ENCODE measurements around the gene KCND1. TPM values are rescaled to one million over a fixed set of nuclear protein-coding genes. Genes with fewer than 3 reads are reported as not detected.

KCND1 gene
- total and polyA plus RNA-seq, 7 experiments from 2014 or later = 0.07 to 5.8 (median 1.9) TPM; not detected in 1

- H3K9me3 Mint-ChIP-seq = peaks cover 0 to 2% (median 0%) of the 10 kb centered on the region in 11 donors
- ATAC-seq (no peak), DNase-seq (no peak)
- POLR2A ChIA-PET = interaction anchor here (0.6 kb wide), 1 partner anchor 14 kb away, joined by 3 read pairs; no protein-coding TSS in a partner anchor
- H3K27ac Mint-ChIP-seq = no peak overlapping the region
- Histone ChIP-seq H3K36me3 (ENCODE audit: control insufficient read depth in 2 of 3, insufficient read depth in 3 of 3, low read length in 3 of 3) (peaks cover 0 to 59% (median 0%) of the 10 kb centered on the region in 3 experiments), H3K27me3 (ENCODE audit: control insufficient read depth in 2 of 2, insufficient read depth in 2 of 2, low read length in 2 of 2) (no peaks in the 10 kb centered on the region), H3K9me3 (ENCODE audit: control insufficient read depth in 2 of 3, low read length in 3 of 3) (no peaks in the 10 kb centered on the region), H3K27ac (ENCODE audit: low read depth, low read length) (no peak overlapping the region), H3K4me1 (ENCODE audit: control insufficient read depth in 2 of 2, insufficient read depth in 2 of 2, low read length in 2 of 2) (no peaks in the 10 kb centered on the region), H3K4me3 (ENCODE audit: low read length) (no peak overlapping the region)
- H3K4me3 Mint-ChIP-seq = no peak overlapping the region
- H3K4me1 Mint-ChIP-seq = peaks cover 0 to 6% (median 2%) of the 10 kb centered on the region in 7 donors
- peaks cover 11 to 28% (median 22%) of the 10 kb centered on the region in 5 donors for H3K36me3 Mint-ChIP-seq
- CTCF ChIA-PET = no interaction called here
- intact Hi-C loops (cut with micrococcal nuclease) = loop anchor here in 1 of 2 donors (10.0 kb wide), 1 partner anchor 127 kb away; no protein-coding TSS in a partner anchor
- no peaks in the 10 kb centered on the region for H3K27me3 Mint-ChIP-seq
These were observed 6.6 kb upstream of the KCND1 start for GRCh38 chrX:48978226-48978625.

GRCh38 chrX:48976086-48976485, 4.4 kb upstream of the KCND1 start:
- Mint-ChIP-seq H3K27ac (peak overlapping the region in 1 of 9 donors; percentile 38), H3K4me3 (no peak overlapping the region), H3K27me3 (no peaks in the 10 kb centered on the region), H3K4me1 (peaks cover 6 to 17% (median 12%) of the 10 kb centered on the region in 7 donors), H3K36me3 (peaks cover 11 to 27% (median 22%) of the 10 kb centered on the region in 5 donors), H3K9me3 (peaks cover 0 to 5% (median 0%) of the 10 kb centered on the region in 11 donors)
- Histone ChIP-seq H3K36me3 (ENCODE audit: control insufficient read depth in 2 of 3, insufficient read depth in 3 of 3, low read length in 3 of 3) (peaks cover 0 to 41% (median 0%) of the 10 kb centered on the region in 3 experiments), H3K9me3 (ENCODE audit: control insufficient read depth in 2 of 3, low read length in 3 of 3) (no peaks in the 10 kb centered on the region), H3K4me1 (ENCODE audit: control insufficient read depth in 2 of 2, insufficient read depth in 2 of 2, low read length in 2 of 2) (peaks cover 0 to 8% of the 10 kb centered on the region in 2 donors), H3K27me3 (ENCODE audit: control insufficient read depth in 2 of 2, insufficient read depth in 2 of 2, low read length in 2 of 2) (no peaks in the 10 kb centered on the region), H3K4me3 (ENCODE audit: low read length) (no peak overlapping the region), H3K27ac (ENCODE audit: low read depth, low read length) (no peak overlapping the region)
- no peak for DNase-seq
- ChIA-PET CTCF (no interaction called here), POLR2A (interaction anchor here (0.7 kb wide), 1 partner anchor 58 kb away, joined by 3 read pairs; no protein-coding TSS in a partner anchor)
- ATAC-seq = no peak
- intact Hi-C loops (cut with micrococcal nuclease) = loop anchor here in 1 of 2 donors (10.0 kb wide), 1 partner anchor 129 kb away; no protein-coding TSS in a partner anchor

GRCh38 chrX:48975541-48975940, 3.9 kb upstream of the KCND1 start:
- peak overlapping the region in 4 of 9 donors; percentile 17 to 74 (median 44) for H3K27ac Mint-ChIP-seq
- POLR2A ChIA-PET = no interaction called here

GRCh38 chrX:48975041-48975440, 3.4 kb upstream of the KCND1 start:
- peak overlapping the region in 1 of 10 donors; percentile 9 for H3K4me3 Mint-ChIP-seq
- peaks cover 0 to 5% (median 0%) of the 10 kb centered on the region in 11 donors for H3K9me3 Mint-ChIP-seq
- H3K27ac Mint-ChIP-seq = peak overlapping the region in 2 of 9 donors; percentile 17 to 45
- intact Hi-C loops (cut with micrococcal nuclease) = loop anchor here in 1 of 2 donors (10.0 kb wide), 1 partner anchor 130 kb away; no protein-coding TSS in a partner anchor
- ATAC-seq (no peak), DNase-seq (no peak)
- H3K4me1 Mint-ChIP-seq = peaks cover 6 to 17% (median 12%) of the 10 kb centered on the region in 7 donors
- no peak overlapping the region for H3K4me3 ChIP-seq (ENCODE audit: low read length)
- H3K27me3 Mint-ChIP-seq = no peaks in the 10 kb centered on the region
- H3K4me1 ChIP-seq (ENCODE audit: control insufficient read depth in 2 of 2, insufficient read depth in 2 of 2, low read length in 2 of 2) = peaks cover 0 to 8% of the 10 kb centered on the region in 2 donors
- H3K36me3 ChIP-seq (ENCODE audit: control insufficient read depth in 2 of 3, insufficient read depth in 3 of 3, low read length in 3 of 3) = peaks cover 0 to 36% (median 0%) of the 10 kb centered on the region in 3 experiments
- H3K27me3 ChIP-seq (ENCODE audit: control insufficient read depth in 2 of 2, insufficient read depth in 2 of 2, low read length in 2 of 2) = no peaks in the 10 kb centered on the region
- peaks cover 10 to 21% (median 14%) of the 10 kb centered on the region in 5 donors for H3K36me3 Mint-ChIP-seq
- H3K27ac ChIP-seq (ENCODE audit: low read depth, low read length) = no peak overlapping the region
- ChIA-PET POLR2A (no interaction called here), CTCF (no interaction called here)
- H3K9me3 ChIP-seq (ENCODE audit: control insufficient read depth in 2 of 3, low read length in 3 of 3) = no peaks in the 10 kb centered on the region

More at GRCh38 chrX:48975541-48975940, 3.9 kb upstream of the KCND1 start:
- ATAC-seq = no peak
- no peak overlapping the region for H3K4me3 Mint-ChIP-seq
- Histone ChIP-seq H3K27me3 (ENCODE audit: control insufficient read depth in 2 of 2, insufficient read depth in 2 of 2, low read length in 2 of 2) (no peaks in the 10 kb centered on the region), H3K9me3 (ENCODE audit: control insufficient read depth in 2 of 3, low read length in 3 of 3) (no peaks in the 10 kb centered on the region), H3K4me1 (ENCODE audit: control insufficient read depth in 2 of 2, insufficient read depth in 2 of 2, low read length in 2 of 2) (peaks cover 0 to 8% of the 10 kb centered on the region in 2 donors), H3K36me3 (ENCODE audit: control insufficient read depth in 2 of 3, insufficient read depth in 3 of 3, low read length in 3 of 3) (peaks cover 0 to 36% (median 0%) of the 10 kb centered on the region in 3 experiments), H3K27ac (ENCODE audit: low read depth, low read length) (no peak overlapping the region), H3K4me3 (ENCODE audit: low read length) (no peak overlapping the region)
- H3K36me3 Mint-ChIP-seq = peaks cover 11 to 23% (median 19%) of the 10 kb centered on the region in 5 donors
- intact Hi-C loops (cut with micrococcal nuclease) = loop anchor here in 1 of 2 donors (10.0 kb wide), 1 partner anchor 129 kb away; no protein-coding TSS in a partner anchor
- H3K4me1 Mint-ChIP-seq = peaks cover 6 to 17% (median 12%) of the 10 kb centered on the region in 7 donors
- CTCF ChIA-PET = no interaction called here
- no peak for DNase-seq
- H3K9me3 Mint-ChIP-seq = peaks cover 0 to 5% (median 0%) of the 10 kb centered on the region in 11 donors
- no peaks in the 10 kb centered on the region for H3K27me3 Mint-ChIP-seq

- ATAC-seq = no peak
- POLR2A ChIA-PET = interaction anchor here (1.5 kb wide), 1 partner anchor 16 kb away, joined by 5 read pairs; the partner anchor contains the start of gene OTUD5
- peaks cover 10 to 21% (median 14%) of the 10 kb centered on the region in 5 donors for H3K36me3 Mint-ChIP-seq
- peaks cover 6 to 17% (median 12%) of the 10 kb centered on the region in 7 donors for H3K4me1 Mint-ChIP-seq
- Histone ChIP-seq H3K4me1 (ENCODE audit: control insufficient read depth in 2 of 2, insufficient read depth in 2 of 2, low read length in 2 of 2) (peaks cover 0 to 8% of the 10 kb centered on the region in 2 donors), H3K4me3 (ENCODE audit: low read length) (no peak overlapping the region), H3K36me3 (ENCODE audit: control insufficient read depth in 2 of 3, insufficient read depth in 3 of 3, low read length in 3 of 3) (peaks cover 0 to 36% (median 0%) of the 10 kb centered on the region in 3 experiments), H3K27ac (ENCODE audit: low read depth, low read length) (no peak overlapping the region), H3K27me3 (ENCODE audit: control insufficient read depth in 2 of 2, insufficient read depth in 2 of 2, low read length in 2 of 2) (no peaks in the 10 kb centered on the region), H3K9me3 (ENCODE audit: control insufficient read depth in 2 of 3, low read length in 3 of 3) (no peaks in the 10 kb centered on the region)
- DNase-seq = no peak
- H3K27me3 Mint-ChIP-seq = no peaks in the 10 kb centered on the region
- intact Hi-C loops (cut with micrococcal nuclease) = loop anchor here (5.0 to 10.0 kb wide), 2 partner anchors 128 to 130 kb away; no protein-coding TSS in a partner anchor
- peaks cover 0 to 5% (median 0%) of the 10 kb centered on the region in 11 donors for H3K9me3 Mint-ChIP-seq
- CTCF ChIA-PET = no interaction called here
- no peak overlapping the region for H3K4me3 Mint-ChIP-seq
- no peak overlapping the region for H3K27ac Mint-ChIP-seq
These were observed 2.9 kb upstream of the KCND1 start for GRCh38 chrX:48974574-48974973.

GRCh38 chrX:48974033-48974432, 2.4 kb upstream of the KCND1 start:
- H3K4me1 ChIP-seq (ENCODE audit: control insufficient read depth in 2 of 2, insufficient read depth in 2 of 2, low read length in 2 of 2) = peaks cover 0 to 8% of the 10 kb centered on the region in 2 donors
- intact Hi-C loops (cut with micrococcal nuclease) = loop anchor here (5.0 to 10.0 kb wide), 2 partner anchors 128 to 131 kb away; no protein-coding TSS in a partner anchor
- no peaks in the 10 kb centered on the region for H3K27me3 Mint-ChIP-seq
- H3K4me3 Mint-ChIP-seq = no peak overlapping the region
- no peak overlapping the region for H3K27ac Mint-ChIP-seq
- H3K36me3 Mint-ChIP-seq = peaks cover 10 to 21% (median 14%) of the 10 kb centered on the region in 5 donors
- DNase-seq = no peak
- POLR2A ChIA-PET = interaction anchor here (0.7 to 1.5 kb wide), 2 partner anchors 11 to 16 kb away, joined by 3 to 5 read pairs; partner anchors contain the start of gene OTUD5
- ATAC-seq = no peak
- H3K27ac ChIP-seq (ENCODE audit: low read depth, low read length) = no peak overlapping the region
- no peaks in the 10 kb centered on the region for H3K9me3 ChIP-seq (ENCODE audit: control insufficient read depth in 2 of 3, low read length in 3 of 3)
- peaks cover 0 to 36% (median 0%) of the 10 kb centered on the region in 3 experiments for H3K36me3 ChIP-seq (ENCODE audit: control insufficient read depth in 2 of 3, insufficient read depth in 3 of 3, low read length in 3 of 3)
- H3K27me3 ChIP-seq (ENCODE audit: control insufficient read depth in 2 of 2, insufficient read depth in 2 of 2, low read length in 2 of 2) = no peaks in the 10 kb centered on the region
- H3K4me1 Mint-ChIP-seq = peaks cover 6 to 17% (median 12%) of the 10 kb centered on the region in 7 donors
- no peak overlapping the region for H3K4me3 ChIP-seq (ENCODE audit: low read length)
- CTCF ChIA-PET = no interaction called here
- peaks cover 0 to 5% (median 0%) of the 10 kb centered on the region in 11 donors for H3K9me3 Mint-ChIP-seq
